Small intestine (tissue), 7 donors: ENCODE results near the gene TRAPPC10. TPM values are rescaled to one million over a fixed set of nuclear protein-coding genes. Genes with fewer than 3 reads are reported as not detected.

ENCODE experiments used
- DNase-seq, 2 donors: peaks; one replicate each; pipeline versions ENCODE4 v3.0.0 to v3.0.0-alpha.2; 2013
- FAIRE-seq: peaks from 2 replicates; lab custom pipeline; 2012; peaks lifted over from hg19 to GRCh38; lab: Jason Lieb, UNC
- H3K27ac ChIP-seq, 3 donors: one replicate each; pipeline ENCODE4 v1.5.1; 2013; ENCODE audit warnings: low read length in 2 of 3, mild to moderate bottlenecking in 2 of 3, control low read depth in 1 of 3, inconsistent platforms in 1 of 3, low read depth in 1 of 3, moderate library complexity in 1 of 3
- H3K27me3 ChIP-seq, 3 donors: one replicate each; pipeline ENCODE4 v1.6.1; 2013; ENCODE audit warnings: low read length in 3 of 3, inconsistent platforms in 1 of 3; ENCODE audit not compliant: control insufficient read depth in 3 of 3, insufficient read depth in 3 of 3
- H3K36me3 ChIP-seq, 3 donors: one replicate each; pipeline ENCODE4 v1.6.1; 2013; ENCODE audit warnings: low read length in 3 of 3, inconsistent platforms in 1 of 3, low read depth in 1 of 3, mild to moderate bottlenecking in 1 of 3, moderate library complexity in 1 of 3; ENCODE audit not compliant: control insufficient read depth in 3 of 3, insufficient read depth in 2 of 3
- H3K4me1 ChIP-seq, 3 donors: one replicate each; pipeline ENCODE4 v1.6.1; 2013; ENCODE audit warnings: low read length in 2 of 3, inconsistent platforms in 1 of 3, low read depth in 1 of 3, mild to moderate bottlenecking in 1 of 3, moderate library complexity in 1 of 3; ENCODE audit not compliant: control insufficient read depth in 3 of 3, insufficient read depth in 2 of 3
- H3K4me3 ChIP-seq, 3 donors: one replicate each; pipeline ENCODE4 v1.5.1; 2013; ENCODE audit warnings: low read length in 3 of 3, control low read depth in 1 of 3, inconsistent platforms in 1 of 3, low read depth in 1 of 3, mild to moderate bottlenecking in 1 of 3, moderate library complexity in 1 of 3
- H3K9me3 ChIP-seq, 2 donors: one replicate each; pipeline ENCODE4 v1.6.1; 2013; ENCODE audit warnings: low read depth in 1 of 2, low read length in 1 of 2; ENCODE audit not compliant: control insufficient read depth in 2 of 2, insufficient read depth in 1 of 2
- WGBS, 3 donors: extraction: QIAGEN DNeasy Blood & Tissue Kit; methylation state at CpG; one replicate each; pipeline ENCODE4 v1.1.7; 2013; 5-methylcytosine and 5-hydroxymethylcytosine counted together
- polyA plus RNA-seq, 4 donors: library from polyadenylated mRNA; stranded (reverse) in 3 of 4; unstranded in 1 of 4; fragments of 200-250 nt in 3 of 4; fragments of 120-200 nt in 1 of 4; gene quantifications; one replicate each; pipeline versions ENCODE4 v1.2.1 to v1.2.3, GENCODE V29; 2013
- donor health status: healthy with polysubstance abuse.
- donor health status: control.
- donor health status: control.
- donor health status: Bipolar disorder and iron deficiency.
- donor health status: healthy.

The TRAPPC10 gene
- polyA plus RNA-seq, 4 donors, result 8.4 to 35.4 (median 11.3) TPM

DNA sequence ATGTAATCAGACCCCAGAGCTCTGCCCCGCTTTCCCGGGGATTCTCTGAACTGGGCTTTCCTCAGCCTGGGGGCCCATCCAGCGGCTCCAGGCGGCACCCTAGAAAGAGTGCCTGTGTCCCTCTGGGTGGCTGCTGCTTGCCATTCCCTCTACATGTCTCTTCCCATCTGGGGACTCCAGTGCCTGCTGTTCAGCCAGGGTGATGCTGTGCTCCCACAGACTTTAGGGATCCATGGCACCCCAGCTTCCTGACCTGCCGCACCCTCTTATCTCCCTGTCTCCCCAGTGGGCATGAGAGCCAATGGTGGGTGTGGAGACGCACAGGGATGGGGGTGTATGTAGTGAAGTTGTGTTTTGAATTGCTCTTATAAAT, 16.2 kb downstream of the TRAPPC10 start:
- Histone ChIP-seq H3K36me3 (peaks cover 0 to 21% (median 4%) of the 10 kb centered on the region in 3 donors), H3K27me3 (no peaks in the 10 kb centered on the region), H3K27ac (no peak overlapping the region), H3K4me3 (no peak overlapping the region), H3K4me1 (peaks cover 2 to 10% (median 8%) of the 10 kb centered on the region in 3 donors), H3K9me3 (peaks cover 0 to 3% of the 10 kb centered on the region in 2 donors)
- WGBS, 3 donors, result 90 to 98% (median 98%) methylated on average over 6 of the region's 6 CpGs
- FAIRE-seq (no peak), DNase-seq (no peak)

DNA sequence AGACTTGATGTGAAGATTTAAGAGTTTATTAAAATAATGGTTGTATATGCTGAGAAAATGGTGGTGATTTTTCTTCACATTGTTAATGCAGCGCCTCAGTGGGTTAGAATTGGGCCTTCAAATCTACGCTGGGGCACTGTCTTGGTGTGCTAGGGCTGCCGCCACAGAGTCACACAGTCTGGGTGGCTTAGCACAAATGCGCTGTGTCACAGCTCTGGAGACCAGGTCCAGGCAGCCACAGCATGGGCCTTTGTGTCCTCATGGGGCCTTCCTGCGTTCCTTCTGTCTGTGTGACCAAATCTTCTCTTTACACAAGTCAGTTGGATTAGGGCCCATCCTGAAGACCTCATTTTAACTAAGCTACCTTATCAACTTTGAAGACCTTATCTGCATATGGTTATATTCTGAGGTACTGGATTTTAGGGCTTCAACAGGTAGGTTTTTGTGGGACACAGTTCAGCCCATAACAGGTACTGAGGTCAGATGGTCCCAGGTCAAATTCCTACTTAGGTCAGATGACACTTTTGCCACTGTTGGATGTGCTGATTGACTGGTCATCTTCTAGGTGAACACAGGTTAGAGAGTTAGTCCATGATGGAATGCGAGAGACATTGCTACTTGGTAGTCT, 17.5 kb downstream of the TRAPPC10 start:
- H3K4me1 ChIP-seq, result peaks cover 0 to 8% (median 8%) of the 10 kb centered on the region in 3 donors
- H3K9me3 ChIP-seq, result peaks cover 0 to 3% of the 10 kb centered on the region in 2 donors
- H3K36me3 ChIP-seq, result peaks cover 5 to 29% (median 10%) of the 10 kb centered on the region in 3 donors
- WGBS, 3 donors, result 98 to 99% (median 98%) methylated on average over 6 of the region's 6 CpGs
- H3K27ac ChIP-seq, result no peak overlapping the region
- DNase-seq (no peak), FAIRE-seq (no peak)
- no peak overlapping the region for H3K4me3 ChIP-seq
- no peaks in the 10 kb centered on the region for H3K27me3 ChIP-seq

DNA sequence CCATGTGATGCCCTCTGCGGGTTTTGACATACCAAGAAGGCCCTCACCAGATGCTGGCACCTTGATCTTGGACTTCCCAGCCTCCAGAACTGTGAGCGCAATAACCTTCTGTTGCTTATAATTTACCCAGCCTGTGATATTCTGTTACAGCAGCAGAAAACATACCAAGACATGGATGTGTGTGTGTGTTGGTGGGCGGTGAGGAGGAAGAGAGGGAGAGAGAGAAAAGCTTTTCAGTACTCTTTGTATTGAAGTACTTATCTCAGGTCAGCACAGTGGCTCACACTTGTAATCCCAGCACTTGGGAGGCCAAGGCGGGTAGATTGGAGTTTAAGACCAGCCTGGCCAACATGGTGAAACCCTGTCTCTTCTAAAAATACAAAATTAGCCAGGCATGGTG, 23.1 kb downstream of the TRAPPC10 start:
- Histone ChIP-seq H3K9me3 (no peaks in the 10 kb centered on the region), H3K4me3 (no peak overlapping the region), H3K27ac (no peak overlapping the region), H3K27me3 (no peaks in the 10 kb centered on the region), H3K4me1 (no peaks in the 10 kb centered on the region), H3K36me3 (peaks cover 17 to 55% (median 26%) of the 10 kb centered on the region in 3 donors)
- WGBS, 3 donors, result 93 to 96% (median 93%) methylated on average over 4 of the region's 4 CpGs
- FAIRE-seq (no peak), DNase-seq (no peak)

DNA sequence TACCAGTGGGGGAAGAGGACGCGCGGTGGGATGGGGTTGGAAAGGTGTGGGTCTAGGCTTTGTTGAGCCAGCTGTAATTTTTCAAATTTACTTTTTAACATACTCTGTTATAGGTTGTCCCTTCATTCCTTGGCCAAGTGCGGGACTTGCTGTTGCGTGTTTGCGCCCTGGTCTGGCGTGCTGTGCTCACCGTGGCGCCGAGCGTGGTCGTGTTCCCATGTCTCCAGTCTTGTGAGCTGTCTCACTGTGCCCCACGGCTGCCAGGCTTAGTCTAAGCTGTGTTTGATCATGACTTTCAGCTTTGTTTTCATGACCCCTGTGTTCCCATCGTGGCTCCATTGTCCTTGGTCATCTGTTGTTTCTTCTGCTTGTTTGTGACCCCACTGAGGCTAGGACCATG, 26.0 kb downstream of the TRAPPC10 start:
- FAIRE-seq, result no peak
- 95 to 96% (median 96%) methylated on average over 14 of the region's 14 CpGs for WGBS, 3 donors
- Histone ChIP-seq H3K27ac (no peak overlapping the region), H3K4me1 (no peaks in the 10 kb centered on the region), H3K4me3 (no peak overlapping the region), H3K9me3 (no peaks in the 10 kb centered on the region), H3K36me3 (peaks cover 17 to 58% (median 24%) of the 10 kb centered on the region in 3 donors), H3K27me3 (no peaks in the 10 kb centered on the region)
- no peak for DNase-seq

DNA sequence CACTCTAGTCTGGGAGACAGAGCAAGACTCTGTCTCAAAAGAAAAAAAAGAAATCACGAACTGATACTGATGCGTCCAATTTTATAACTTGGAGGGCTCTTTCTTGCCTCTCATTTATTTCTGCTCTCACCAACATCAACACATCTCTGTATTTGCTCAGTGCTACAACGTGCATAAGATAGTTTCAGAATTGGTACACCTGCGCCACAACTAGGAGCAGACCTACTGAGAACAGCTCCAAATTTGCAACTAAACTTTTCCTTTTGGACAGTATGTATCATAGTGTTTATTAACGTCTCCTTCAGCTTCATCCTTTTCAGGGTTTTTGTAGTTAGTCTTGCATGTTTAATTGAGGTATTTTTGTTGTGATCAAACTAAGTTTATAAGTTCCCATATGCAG, 27.7 kb downstream of the TRAPPC10 start:
- H3K4me3 ChIP-seq, result no peak overlapping the region
- WGBS, 3 donors, result 68 to 82% (median 73%) methylated on average over 5 of the region's 5 CpGs
- DNase-seq (no peak), FAIRE-seq (no peak)
- H3K9me3 ChIP-seq, result no peaks in the 10 kb centered on the region
- H3K36me3 ChIP-seq, result peaks cover 13 to 52% (median 17%) of the 10 kb centered on the region in 3 donors
- no peaks in the 10 kb centered on the region for H3K27me3 ChIP-seq
- H3K4me1 ChIP-seq, result no peaks in the 10 kb centered on the region
- H3K27ac ChIP-seq, result no peak overlapping the region

DNA sequence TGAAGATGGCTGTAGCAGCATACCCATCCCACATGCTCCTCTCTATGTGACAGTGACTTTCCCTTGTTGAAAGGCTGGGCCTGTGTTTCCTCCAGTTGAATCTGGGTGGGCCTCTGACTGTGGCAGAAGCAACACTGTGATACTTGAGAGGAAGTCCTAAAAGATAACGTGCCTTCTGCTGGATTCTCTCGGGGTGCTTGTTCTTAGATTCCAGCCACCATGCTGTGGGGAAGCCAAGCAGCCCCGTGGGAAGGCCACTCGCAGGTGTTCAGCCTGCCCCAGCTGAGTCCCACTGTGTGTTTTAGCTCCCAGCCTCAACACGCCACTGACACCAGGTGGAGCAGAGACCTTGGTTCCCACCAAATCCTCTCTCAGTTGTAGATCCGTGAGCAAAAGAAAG, 31.5 kb downstream of the TRAPPC10 start:
- peaks cover 3 to 49% (median 9%) of the 10 kb centered on the region in 3 donors for H3K36me3 ChIP-seq
- FAIRE-seq, result no peak
- 82 to 89% (median 83%) methylated on average over 6 of the region's 6 CpGs for WGBS, 3 donors
- no peak overlapping the region for H3K27ac ChIP-seq
- no peak for DNase-seq
- no peaks in the 10 kb centered on the region for H3K4me1 ChIP-seq
- H3K9me3 ChIP-seq, result no peaks in the 10 kb centered on the region
- H3K4me3 ChIP-seq, result no peak overlapping the region
- no peaks in the 10 kb centered on the region for H3K27me3 ChIP-seq

DNA sequence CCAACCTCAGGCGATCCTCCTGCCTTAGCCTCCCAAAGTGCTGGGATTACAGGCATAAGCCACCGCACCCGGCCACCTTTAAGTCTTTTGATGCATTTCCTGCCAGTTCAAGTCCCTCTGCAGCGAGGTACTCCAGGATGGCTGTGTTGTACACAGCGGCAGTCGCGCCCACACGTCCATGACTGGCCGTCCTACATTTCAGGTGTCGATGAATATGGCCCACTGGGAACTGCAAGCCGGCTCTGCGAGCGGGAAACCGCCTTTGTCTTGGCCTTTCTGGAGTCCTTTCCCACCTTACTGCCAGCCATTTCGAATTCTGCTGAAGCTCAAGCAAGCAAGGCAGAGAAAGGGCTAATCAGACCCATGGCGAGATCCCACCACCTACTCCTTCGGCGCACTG, 34.6 kb downstream of the TRAPPC10 start:
- H3K27ac ChIP-seq, result no peak overlapping the region
- 96 to 99% (median 97%) methylated on average over 18 of the region's 18 CpGs for WGBS, 3 donors
- no peak for FAIRE-seq
- H3K36me3 ChIP-seq, result peaks cover 0 to 48% (median 3%) of the 10 kb centered on the region in 3 donors
- no peaks in the 10 kb centered on the region for H3K9me3 ChIP-seq
- no peaks in the 10 kb centered on the region for H3K4me1 ChIP-seq
- DNase-seq, result no peak
- no peak overlapping the region for H3K4me3 ChIP-seq
- no peaks in the 10 kb centered on the region for H3K27me3 ChIP-seq

DNA sequence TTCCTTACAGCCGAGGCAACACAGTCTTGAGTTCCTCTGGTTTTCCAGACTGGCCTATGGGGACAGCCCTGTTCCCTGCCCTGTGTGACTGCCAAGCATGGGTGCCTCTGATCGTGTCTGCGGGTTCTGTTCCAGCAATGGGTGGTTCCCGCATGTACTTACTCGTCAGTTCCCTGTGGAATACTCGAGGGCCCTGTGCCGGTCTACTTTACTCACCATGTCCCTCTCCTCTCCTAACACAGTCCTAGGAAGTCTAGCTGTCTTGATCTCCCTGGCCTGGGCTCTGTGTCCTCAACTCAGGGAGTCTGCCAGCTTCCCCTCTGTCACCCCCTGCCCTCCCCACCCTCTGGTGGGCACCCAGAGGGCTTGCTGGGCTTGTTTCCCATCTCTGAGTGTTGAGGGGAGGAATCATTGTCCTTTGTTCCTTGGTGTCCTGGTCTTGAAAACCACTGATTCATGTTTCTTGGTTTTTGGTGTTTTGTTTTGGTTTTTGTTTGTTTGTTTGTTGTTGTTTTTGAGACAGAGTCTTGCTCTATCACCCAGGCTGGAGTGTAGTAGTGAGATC, 36.0 kb downstream of the TRAPPC10 start:
- H3K4me3 ChIP-seq, result no peak overlapping the region
- peaks cover 5 to 57% (median 6%) of the 10 kb centered on the region in 3 donors for H3K36me3 ChIP-seq
- H3K27ac ChIP-seq, result no peak overlapping the region
- H3K4me1 ChIP-seq, result peaks cover 0 to 3% (median 0%) of the 10 kb centered on the region in 3 donors
- H3K27me3 ChIP-seq, result no peaks in the 10 kb centered on the region
- FAIRE-seq (no peak), DNase-seq (no peak)
- H3K9me3 ChIP-seq, result no peaks in the 10 kb centered on the region
- WGBS, 3 donors, result 87 to 94% (median 91%) methylated on average over 7 of the region's 7 CpGs
